ENCODE results near the gene FADS1.

The FADS1 gene

GRCh38 chr11:61816736-61817455, at the start of gene FADS1:
Gene FADS1, minus strand, starts transcription at chr11:61817003. Its CDS starts 74 bp downstream, at chr11:61816929.
- peaks cover 46% of the 10 kb centered on the region for H3K79me2 ChIP-seq (ENCODE audit: control insufficient read depth, low read length)
- H3K36me3 ChIP-seq (ENCODE audit: control insufficient read depth, low read length): peaks cover 42% of the 10 kb centered on the region
- no peaks in the 10 kb centered on the region for H3K9me3 ChIP-seq (ENCODE audit: control insufficient read depth, insufficient read depth, low read length)
- H3F3A ChIP-seq (ENCODE audit: control insufficient read depth, insufficient read depth): peaks cover 19% of the 10 kb centered on the region
- no peak for TF ChIP-seq EZH2phosphoT487 (IDR thresholded peaks at IDR 0.05; ENCODE audit: borderline replicate concordance, low read length)
- peak; percentile 62 for TF ChIP-seq CTCF (IDR thresholded peaks at IDR 0.05; ENCODE audit: low read depth, low read length, poor library complexity, severe bottlenecking)
- H3K4me3 ChIP-seq (ENCODE audit: low read length): peak within 1 kb of the TSS; percentile 92
- peak within 1 kb of the TSS; percentile 87 for H3K27ac ChIP-seq (ENCODE audit: low read depth, low read length)
- peaks cover 25% of the 10 kb centered on the region for H3K4me1 ChIP-seq (ENCODE audit: control insufficient read depth, low read length)
- no peaks in the 10 kb centered on the region for H4K20me1 ChIP-seq (ENCODE audit: control insufficient read depth, insufficient read depth, low read depth, low read length)
- no peaks in the 10 kb centered on the region for H3K27me3 ChIP-seq (ENCODE audit: control insufficient read depth, low read length)
- no peaks in the 10 kb centered on the region for H3K9me2 ChIP-seq (replicated peaks; ENCODE audit: control insufficient read depth, low read length)
- peak within 1 kb of the TSS; percentile 92 for H3K4me2 ChIP-seq (ENCODE audit: low read length)

- H3K4me2 ChIP-seq (ENCODE audit: low read length): no peak overlapping the region
- peaks cover 8% of the 10 kb centered on the region for H3K4me1 ChIP-seq (ENCODE audit: control insufficient read depth, low read length)
- peaks cover 4% of the 10 kb centered on the region for H4K20me1 ChIP-seq (ENCODE audit: control insufficient read depth, insufficient read depth, low read depth, low read length)
- H3K36me3 ChIP-seq (ENCODE audit: control insufficient read depth, low read length): peaks cover 47% of the 10 kb centered on the region
- H3K79me2 ChIP-seq (ENCODE audit: control insufficient read depth, low read length): no peaks in the 10 kb centered on the region
- no peak for TF ChIP-seq EZH2phosphoT487 (IDR thresholded peaks at IDR 0.05; ENCODE audit: borderline replicate concordance, low read length)
- no peak for TF ChIP-seq CTCF (IDR thresholded peaks at IDR 0.05; ENCODE audit: low read depth, low read length, poor library complexity, severe bottlenecking)
- no peaks in the 10 kb centered on the region for H3K9me2 ChIP-seq (replicated peaks; ENCODE audit: control insufficient read depth, low read length)
- H3K4me3 ChIP-seq (ENCODE audit: low read length): no peak overlapping the region
- H3K27ac ChIP-seq (ENCODE audit: low read depth, low read length): no peak overlapping the region
- H3F3A ChIP-seq (ENCODE audit: control insufficient read depth, insufficient read depth): 0 out of 2 replicates have a peak, but pooled peaks cover 6% of the 10 kb centered on the region
- H3K27me3 ChIP-seq (ENCODE audit: control insufficient read depth, low read length): no peaks in the 10 kb centered on the region
- H3K9me3 ChIP-seq (ENCODE audit: control insufficient read depth, insufficient read depth, low read length): no peaks in the 10 kb centered on the region
These were observed 49.6 kb upstream of the FADS1 start for GRCh38 chr11:61866231-61866957.

DNA sequence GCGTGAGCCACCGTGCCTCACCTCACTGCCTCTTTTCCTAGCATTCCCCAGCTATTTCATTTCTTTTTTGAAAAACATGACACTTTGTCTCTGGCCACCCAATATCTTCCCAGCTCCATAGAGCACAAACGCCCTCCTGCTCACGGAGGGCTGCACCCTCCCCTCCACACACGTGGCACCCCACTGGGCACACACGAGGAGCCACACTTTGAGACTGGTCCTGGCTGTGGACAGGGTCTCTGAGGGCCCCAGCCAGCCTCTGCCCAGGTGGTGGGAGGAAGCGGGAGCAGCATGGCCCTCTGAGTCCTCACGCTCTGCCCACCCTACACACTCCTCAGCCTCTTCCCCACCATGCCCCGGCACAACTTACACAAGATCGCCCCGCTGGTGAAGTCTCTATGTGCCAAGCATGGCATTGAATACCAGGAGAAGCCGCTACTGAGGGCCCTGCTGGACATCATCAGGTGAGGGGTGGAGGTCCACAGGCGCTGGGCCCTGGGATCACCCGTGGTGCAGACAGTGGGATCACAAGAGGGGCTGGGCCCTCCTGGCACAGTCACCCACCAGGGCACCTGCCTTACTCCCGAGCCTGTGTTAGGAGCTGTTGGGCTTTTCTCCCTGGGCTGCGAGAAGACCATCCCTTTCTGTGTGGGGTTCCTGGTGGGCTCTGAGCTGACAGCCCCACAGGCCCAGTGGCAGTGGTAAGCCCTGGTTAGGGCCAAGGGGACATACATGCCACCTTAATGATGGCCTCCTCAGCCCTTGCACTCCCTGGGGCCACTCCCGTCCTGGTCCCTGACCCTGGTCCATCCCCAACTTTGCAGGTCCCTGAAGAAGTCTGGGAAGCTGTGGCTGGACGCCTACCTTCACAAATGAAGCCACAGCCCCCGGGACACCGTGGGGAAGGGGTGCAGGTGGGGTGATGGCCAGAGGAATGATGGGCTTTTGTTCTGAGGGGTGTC, 48.3 kb upstream of the FADS1 start:
- Histone ChIP-seq H3F3A (ENCODE audit: control insufficient read depth, insufficient read depth) (0 out of 2 replicates have a peak, but pooled peaks cover 3% of the 10 kb centered on the region), H3K27me3 (ENCODE audit: control insufficient read depth, low read length) (no peaks in the 10 kb centered on the region), H4K20me1 (ENCODE audit: control insufficient read depth, insufficient read depth, low read depth, low read length) (peaks cover 4% of the 10 kb centered on the region), H3K9me3 (ENCODE audit: control insufficient read depth, insufficient read depth, low read length) (no peaks in the 10 kb centered on the region), H3K4me2 (ENCODE audit: low read length) (no peak overlapping the region), H3K4me3 (ENCODE audit: low read length) (no peak overlapping the region), H3K27ac (ENCODE audit: low read depth, low read length) (no peak overlapping the region), H3K4me1 (ENCODE audit: control insufficient read depth, low read length) (no peaks in the 10 kb centered on the region), H3K9me2 (replicated peaks; ENCODE audit: control insufficient read depth, low read length) (no peaks in the 10 kb centered on the region), H3K36me3 (ENCODE audit: control insufficient read depth, low read length) (peaks cover 56% of the 10 kb centered on the region), H3K79me2 (ENCODE audit: control insufficient read depth, low read length) (no peaks in the 10 kb centered on the region)
- TF ChIP-seq CTCF (IDR thresholded peaks at IDR 0.05; ENCODE audit: low read depth, low read length, poor library complexity, severe bottlenecking) (no peak), EZH2phosphoT487 (IDR thresholded peaks at IDR 0.05; ENCODE audit: borderline replicate concordance, low read length) (no peak)
